ENCODE data around the gene PARVG. TPM values are rescaled to one million over a fixed set of nuclear protein-coding genes. Genes with fewer than 3 reads are reported as not detected.

PARVG gene
- total and polyA plus RNA-seq, 9 donors: 2.9 to 14.1 (median 4.1) TPM

GRCh38 chr22:44243761-44244160 lies 63.0 kb downstream of the PARVG start:
- intact Hi-C loops (cut with DNase I): no loop called here
- Histone ChIP-seq H3K27me3 (no peaks in the 10 kb centered on the region), H3K4me1 (ENCODE audit: insufficient read depth) (no peaks in the 10 kb centered on the region), H3K4me3 (no peak overlapping the region), H3K27ac (no peak overlapping the region), H3K36me3 (no peaks in the 10 kb centered on the region), H3K9me3 (no peaks in the 10 kb centered on the region)
- TF ChIP-seq POLR2A (IDR thresholded peaks at IDR 0.05): no peak
- no peak for TF ChIP-seq EP300 (IDR thresholded peaks at IDR 0.05)
- TF ChIP-seq CTCF (IDR thresholded peaks at IDR 0.05): no peak
- no peak for DNase-seq
- WGBS, 3 donors: 65 to 85% (median 73%) methylated on average over 8 of the region's 8 CpGs

- TF ChIP-seq EP300 (IDR thresholded peaks at IDR 0.05) (no peak), CTCF (IDR thresholded peaks at IDR 0.05) (no peak), POLR2A (IDR thresholded peaks at IDR 0.05) (no peak)
- DNase-seq: no peak
- intact Hi-C loops (cut with DNase I): no loop called here
- H3K36me3 ChIP-seq: no peaks in the 10 kb centered on the region
- 84 to 91% (median 85%) methylated on average over 9 of the region's 9 CpGs for WGBS, 3 donors
- no peaks in the 10 kb centered on the region for H3K4me1 ChIP-seq (ENCODE audit: insufficient read depth)
- H3K27ac ChIP-seq: no peak overlapping the region
- H3K4me3 ChIP-seq: no peak overlapping the region
- H3K27me3 ChIP-seq: no peaks in the 10 kb centered on the region
- H3K9me3 ChIP-seq: no peaks in the 10 kb centered on the region
These were observed 63.6 kb downstream of the PARVG start for GRCh38 chr22:44244265-44244822.

- TF ChIP-seq CTCF (IDR thresholded peaks at IDR 0.05) (no peak), POLR2A (IDR thresholded peaks at IDR 0.05) (no peak), EP300 (IDR thresholded peaks at IDR 0.05) (no peak)
- H3K4me3 ChIP-seq: no peak overlapping the region
- no peak overlapping the region for H3K27ac ChIP-seq
- no peaks in the 10 kb centered on the region for H3K27me3 ChIP-seq
- intact Hi-C loops (cut with DNase I): no loop called here
- H3K36me3 ChIP-seq: no peaks in the 10 kb centered on the region
- WGBS, 3 donors: 80 to 91% (median 86%) methylated on average over 7 of the region's 7 CpGs
- H3K4me1 ChIP-seq (ENCODE audit: insufficient read depth): no peaks in the 10 kb centered on the region
- DNase-seq: no peak
- H3K9me3 ChIP-seq: no peaks in the 10 kb centered on the region
These were observed 64.7 kb downstream of the PARVG start for GRCh38 chr22:44245438-44245837.

GRCh38 chr22:44245867-44246266 lies 65.1 kb downstream of the PARVG start:
- H3K9me3 ChIP-seq: no peaks in the 10 kb centered on the region
- 77 to 88% (median 85%) methylated on average over 8 of the region's 8 CpGs for WGBS, 3 donors
- no peak overlapping the region for H3K27ac ChIP-seq
- no peak for TF ChIP-seq CTCF (IDR thresholded peaks at IDR 0.05)
- TF ChIP-seq EP300 (IDR thresholded peaks at IDR 0.05): no peak
- no peak for TF ChIP-seq POLR2A (IDR thresholded peaks at IDR 0.05)
- DNase-seq: no peak
- H3K4me1 ChIP-seq (ENCODE audit: insufficient read depth): no peaks in the 10 kb centered on the region
- no peak overlapping the region for H3K4me3 ChIP-seq
- no peaks in the 10 kb centered on the region for H3K36me3 ChIP-seq
- intact Hi-C loops (cut with DNase I): no loop called here
- no peaks in the 10 kb centered on the region for H3K27me3 ChIP-seq
